HG03025 (cell line): ENCODE data around the gene LRRTM4.

Experiments used
- ATAC-seq: cut with Tn5 transposase; IDR thresholded peaks from one replicate; pipeline ENCODE4 v1.9.1; 2021; ENCODE audit warnings: mild to moderate bottlenecking, moderate library complexity; ENCODE audit not compliant: unreplicated experiment, low FRiP score

Gene LRRTM4

DNA sequence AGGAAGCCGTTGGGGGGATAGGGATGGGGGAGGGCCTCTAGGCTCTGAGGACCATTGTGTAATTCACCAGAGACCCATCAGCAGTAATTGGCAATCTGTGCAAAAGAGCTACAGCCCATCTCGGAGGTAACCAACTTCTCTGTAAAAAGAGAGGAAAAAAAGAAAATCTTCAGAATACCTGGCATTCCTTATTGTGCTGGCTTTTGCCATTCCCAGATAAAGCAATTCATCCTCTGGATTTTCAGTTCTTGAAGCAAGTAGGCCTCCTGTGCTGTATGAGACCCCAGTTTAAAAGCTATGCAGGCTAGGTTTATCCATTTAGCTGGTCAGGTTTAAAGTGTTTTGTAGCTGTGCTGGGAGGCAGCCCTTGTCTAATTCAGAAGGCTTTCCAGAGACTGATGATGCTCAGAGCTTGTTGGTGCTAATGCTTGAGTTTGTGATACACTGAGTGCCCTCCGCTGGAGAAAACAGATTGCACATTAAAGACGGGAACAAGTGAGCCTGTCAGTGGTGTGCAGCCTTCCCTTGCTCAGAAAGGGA, at the start of gene LRRTM4:
LRRTM4 (minus strand) TSS at position 446 of the 540 bp plus-strand sequence.
- ATAC-seq = no peak

DNA sequence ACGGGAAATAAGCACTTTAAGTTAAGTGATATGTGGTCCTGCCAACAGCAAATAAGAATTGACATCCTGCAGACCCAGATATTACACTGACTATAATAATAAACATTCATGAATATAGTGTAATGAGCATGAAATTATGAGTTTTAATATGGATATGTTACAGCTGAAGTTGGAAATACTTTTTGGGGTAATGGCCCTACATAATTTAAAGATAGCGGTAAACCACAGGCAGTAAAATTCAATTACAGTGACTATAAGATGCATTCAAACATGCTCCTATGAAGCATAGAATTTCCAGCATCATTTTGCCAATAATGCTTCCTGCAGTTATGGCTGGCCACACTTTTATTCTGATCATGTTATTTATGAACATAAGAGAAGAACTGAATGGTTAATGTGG, 49.4 kb upstream of the LRRTM4 start:
- ATAC-seq = no peak

DNA sequence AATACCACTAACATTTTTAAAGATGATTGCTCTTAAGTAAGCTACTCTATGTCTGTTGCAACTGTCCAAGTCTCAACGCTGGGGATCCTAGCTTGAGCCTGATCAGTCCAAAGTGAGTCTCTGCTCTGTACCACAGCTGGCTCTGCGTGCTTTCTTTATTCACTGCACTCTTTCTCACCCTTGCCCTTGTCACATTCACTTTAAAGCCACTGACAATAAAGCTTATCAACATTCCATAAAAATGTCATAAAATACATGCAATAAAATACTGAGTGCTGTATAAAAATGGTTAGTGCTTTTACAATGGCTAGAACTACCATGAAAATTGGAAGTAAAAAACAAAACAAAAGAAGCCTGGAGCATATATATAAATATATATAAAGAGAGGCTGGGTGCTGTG, 45.5 kb upstream of the LRRTM4 start:
- no peak for ATAC-seq

DNA sequence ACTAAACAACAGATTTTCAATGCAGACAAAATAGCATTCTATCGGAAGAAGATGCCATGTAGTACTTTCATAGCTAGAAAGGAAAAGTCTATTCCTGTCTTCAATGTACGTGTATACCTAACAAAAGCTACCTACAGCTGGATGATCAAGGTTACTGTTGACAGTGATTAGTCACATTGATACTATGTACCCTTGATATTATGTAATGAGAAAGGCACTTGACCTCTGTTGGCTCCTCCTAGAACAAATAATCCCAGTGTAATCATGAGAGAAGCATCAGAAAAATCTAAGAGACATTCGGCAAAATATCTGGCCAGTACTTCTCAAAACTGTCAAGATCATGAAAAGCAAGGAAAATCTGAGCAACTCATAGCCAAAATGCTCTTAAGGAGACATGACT, 44.4 kb upstream of the LRRTM4 start:
- no peak for ATAC-seq

DNA sequence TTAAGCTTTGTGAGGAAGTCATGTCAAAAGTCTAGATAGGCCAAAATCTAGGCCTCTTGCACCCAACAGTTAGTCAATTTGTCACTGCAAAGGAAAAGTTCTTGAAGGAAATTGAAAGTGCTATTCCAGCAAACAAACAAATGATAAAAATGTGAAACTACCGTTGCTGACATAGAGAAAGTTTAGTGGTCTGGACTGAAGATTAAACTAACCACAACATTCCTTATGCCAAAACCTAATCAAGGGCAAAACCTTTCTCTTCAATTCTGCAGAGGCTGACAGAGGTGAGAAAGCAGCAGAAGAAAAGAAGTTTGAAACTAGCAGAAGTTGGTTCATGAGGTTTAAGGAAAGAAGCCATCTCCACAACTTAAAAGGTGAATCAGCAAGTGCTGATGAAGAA, 44.0 kb upstream of the LRRTM4 start:
- ATAC-seq = no peak

DNA sequence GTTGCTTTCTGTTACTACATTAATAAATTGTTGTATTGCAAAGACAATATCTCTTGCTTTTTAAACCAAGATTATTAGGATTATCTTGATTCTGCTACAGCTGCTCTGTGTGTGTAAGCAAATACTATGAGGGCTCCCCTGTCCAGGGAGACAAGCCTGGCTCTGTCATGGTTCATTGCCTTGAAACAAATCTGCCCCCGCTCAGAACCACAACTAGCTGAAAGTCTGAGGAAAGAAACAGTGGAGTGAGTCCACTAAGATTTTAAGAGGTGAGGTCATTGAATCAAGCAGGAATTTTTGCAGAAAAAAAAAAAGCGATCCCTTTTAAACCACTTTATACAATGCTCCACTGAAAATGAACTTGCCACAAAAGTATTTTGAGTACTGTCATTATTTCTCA, 30.8 kb upstream of the LRRTM4 start:
- ATAC-seq = no peak

DNA sequence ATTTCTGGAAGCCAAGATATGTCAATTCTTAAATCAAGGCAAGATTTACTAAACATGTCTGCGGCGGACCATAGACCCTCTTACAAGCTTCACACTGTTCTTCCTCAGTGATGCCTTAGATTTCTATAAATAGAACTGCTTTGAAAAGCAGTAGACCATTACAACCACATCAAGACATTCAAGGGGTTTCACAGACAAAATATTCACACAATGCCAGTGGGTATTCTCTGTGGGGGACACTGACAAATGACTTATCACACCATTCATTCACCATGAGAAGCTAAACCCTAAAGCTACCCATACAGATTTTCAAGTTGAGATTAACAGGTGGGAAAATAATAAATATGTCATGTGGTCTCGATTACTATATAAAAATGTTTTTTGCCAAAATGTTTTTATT, 15.9 kb upstream of the LRRTM4 start:
- no peak for ATAC-seq

DNA sequence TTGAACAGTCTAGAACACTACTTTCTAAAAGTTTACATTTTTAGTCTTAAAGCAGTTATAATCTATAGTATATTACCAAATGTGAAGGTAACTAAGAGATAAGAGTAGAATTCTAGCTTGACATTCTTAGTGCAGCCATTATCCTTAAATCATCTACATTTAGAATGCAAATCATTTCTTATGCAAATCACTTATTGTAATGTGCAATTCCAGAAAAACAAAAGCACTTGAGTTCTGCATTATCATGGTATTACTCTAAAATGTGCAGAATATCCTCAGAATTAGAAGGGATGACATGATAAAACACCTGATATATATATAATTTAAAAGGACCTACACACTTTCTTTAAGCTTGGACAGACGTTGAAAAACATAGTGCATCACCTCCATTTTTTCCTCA, 712 bp upstream of the LRRTM4 start:
- ATAC-seq = no peak

DNA sequence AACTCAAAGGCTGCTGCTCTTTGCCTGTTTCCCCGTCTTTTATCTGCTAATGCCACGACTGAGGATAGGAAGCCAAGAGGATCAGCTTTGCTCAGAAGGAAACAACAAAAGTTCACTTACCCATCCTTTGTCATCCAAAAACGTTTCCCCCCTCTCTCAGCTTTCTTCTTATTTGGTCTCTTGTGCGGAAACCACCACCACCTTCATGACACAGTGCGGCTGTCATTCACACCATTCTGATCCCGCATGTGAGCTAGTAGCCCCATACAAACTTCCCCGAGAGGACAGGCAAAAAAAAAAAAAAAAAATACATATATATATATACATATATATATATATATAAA, 656 bp downstream of the LRRTM4 start:
- no peak for ATAC-seq

DNA sequence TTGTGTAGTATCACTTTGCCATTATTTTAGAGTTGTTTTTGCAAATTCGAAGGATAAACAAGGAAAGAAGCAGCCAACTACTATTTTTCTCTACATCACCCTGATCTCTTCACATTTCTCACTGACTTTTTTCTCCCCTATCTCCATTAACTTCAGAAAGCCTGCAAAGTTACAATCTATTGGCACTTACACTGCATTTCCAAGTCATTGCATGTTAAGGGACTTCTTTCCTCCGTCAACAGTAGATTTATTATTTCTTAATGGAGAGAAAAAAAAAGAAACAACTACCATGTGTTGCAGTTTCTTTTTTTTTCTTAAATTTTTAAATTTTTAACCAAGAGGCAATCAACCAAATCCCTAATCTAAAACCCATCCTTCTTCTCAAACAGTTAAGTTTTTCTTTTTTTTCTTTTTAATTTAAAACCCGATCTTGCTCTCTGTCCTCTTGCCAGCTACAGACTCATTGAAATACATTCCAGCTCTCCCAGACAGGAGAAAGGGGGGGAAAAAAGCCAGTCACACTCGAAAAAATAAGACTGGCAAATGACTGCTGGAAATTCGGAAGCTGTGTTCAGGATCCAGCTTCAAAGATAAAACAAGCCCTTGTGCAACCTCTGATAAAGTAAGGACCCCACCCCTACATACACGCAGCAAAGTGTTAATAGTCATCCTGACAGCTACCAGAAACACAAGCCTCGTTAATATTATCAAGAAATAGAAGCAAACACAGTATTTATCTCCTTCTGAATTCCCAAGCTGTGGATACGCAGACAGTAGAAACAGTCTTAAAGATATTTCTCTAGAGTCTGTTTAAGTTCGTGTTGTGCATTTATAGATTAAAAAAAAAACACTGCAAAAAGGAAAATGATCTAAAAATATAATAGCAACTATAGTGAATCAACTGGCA, 1.3 kb downstream of the LRRTM4 start:
- ATAC-seq = no peak

DNA sequence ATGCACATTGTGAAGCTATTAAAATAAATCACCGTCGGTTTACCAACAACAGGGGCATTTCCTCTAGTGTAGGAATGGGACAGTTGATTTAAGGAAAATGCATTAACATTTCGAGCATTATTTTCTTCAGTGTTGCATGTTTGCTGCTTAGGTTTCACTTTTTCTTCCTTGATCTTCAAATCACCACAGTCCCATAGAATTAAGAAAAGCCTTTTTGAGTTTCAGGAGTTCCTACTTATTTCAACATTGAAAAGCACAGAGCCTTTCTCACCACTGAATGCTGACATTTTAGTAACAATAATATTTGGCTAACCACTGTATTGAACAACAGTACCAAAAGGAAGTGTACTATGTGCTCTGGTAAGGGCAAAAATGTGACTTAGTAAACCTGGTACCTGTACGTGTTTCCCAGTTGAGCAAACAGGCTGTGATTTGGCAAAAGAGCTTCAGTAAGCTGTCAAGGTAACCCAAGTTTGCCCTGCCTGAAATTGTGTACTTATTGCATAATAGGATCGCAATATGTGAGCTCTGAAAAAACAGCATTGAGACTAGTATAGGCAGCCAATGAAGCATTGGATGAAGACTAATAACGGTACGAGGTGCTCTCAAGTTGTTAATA, 2.2 kb downstream of the LRRTM4 start:
- no peak for ATAC-seq

DNA sequence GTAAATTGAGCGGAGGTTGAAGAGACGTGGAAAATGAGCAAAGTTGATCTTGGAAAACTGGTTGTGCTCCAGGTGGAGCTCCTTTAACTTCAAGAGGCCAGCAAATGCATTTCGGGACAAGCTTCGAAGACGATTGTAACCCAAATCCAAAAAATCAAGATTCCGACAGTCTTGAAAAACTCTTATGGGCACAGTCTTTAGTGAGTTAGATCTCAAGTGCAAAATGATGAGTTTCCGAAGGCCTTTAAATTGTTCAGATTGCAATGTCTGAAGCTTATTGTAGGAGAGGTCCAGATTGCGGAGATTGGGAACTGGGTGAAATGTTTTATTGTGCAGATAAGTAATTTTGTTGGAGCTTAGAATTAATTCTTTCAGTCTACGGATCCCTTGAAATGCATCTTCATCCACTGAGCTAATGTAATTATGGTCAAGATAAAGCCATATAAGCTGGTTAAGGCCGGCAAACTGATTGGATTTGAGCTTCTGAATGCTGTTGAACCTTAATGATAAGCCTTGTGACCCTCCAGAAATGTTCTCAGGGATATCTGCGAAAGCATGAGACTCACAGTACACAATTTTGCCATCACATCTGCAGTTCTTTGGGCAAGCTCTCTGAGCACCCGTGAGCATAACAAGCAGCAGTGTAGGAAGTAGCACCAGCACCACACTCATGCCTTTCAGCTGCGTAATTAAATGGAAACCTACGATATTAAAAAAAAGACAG, 2.9 kb downstream of the LRRTM4 start:
- no peak for ATAC-seq

DNA sequence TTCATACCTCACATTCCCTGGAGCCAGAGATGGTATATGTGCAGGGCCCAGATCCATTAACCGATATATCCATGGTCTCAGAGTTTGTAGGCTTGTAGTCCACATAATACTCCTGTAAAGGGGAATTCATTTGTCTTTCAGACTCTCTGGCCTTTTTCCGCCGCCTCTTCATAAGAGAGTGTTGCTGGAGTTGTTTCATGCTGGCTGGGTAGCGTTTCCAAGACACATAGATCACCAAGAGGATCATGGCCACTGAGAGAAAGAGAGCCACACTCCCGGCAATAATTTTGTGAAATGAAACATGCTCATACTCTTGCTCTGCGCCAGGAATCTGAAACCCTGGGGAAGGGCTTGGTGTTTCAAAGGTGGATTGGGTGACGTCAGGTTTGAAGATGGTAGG, 3.9 kb downstream of the LRRTM4 start:
- ATAC-seq = no peak

DNA sequence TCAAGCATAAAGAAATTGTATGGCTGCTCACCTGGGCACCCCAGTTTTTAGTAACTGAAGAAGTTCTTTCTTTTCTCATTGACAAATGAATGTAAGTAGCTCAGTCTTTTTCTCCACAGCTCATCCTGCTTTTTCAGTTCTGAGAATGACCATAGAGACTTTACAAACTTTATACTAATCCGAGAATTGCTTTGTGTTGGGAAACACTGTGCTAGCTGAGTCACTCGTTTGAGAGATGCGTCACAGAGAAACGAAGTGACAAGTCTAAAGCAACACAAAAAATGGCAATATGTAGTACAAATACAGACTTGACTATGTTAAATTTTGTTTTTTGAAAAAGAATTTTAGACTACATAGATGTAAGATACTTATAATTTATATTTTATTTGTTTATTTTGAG, 9.0 kb downstream of the LRRTM4 start:
- no peak for ATAC-seq

DNA sequence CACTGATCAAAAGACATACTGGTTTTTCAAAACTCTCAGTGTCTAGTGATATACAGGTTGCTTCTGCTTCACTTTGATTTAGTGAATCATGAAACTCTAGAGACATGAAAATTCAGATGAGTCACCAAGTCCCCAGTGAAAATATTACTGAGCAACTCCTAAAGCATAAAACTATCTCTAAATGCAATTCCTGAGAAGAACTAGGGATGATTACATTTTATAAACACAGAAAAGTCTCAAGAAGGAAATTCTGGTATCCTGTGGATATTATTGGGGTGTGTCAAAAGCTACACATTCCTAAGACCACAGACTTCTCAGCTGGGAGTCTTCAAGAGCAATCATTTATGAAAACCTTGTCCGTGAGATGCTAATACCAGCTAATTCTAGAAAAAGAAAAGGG, 9.7 kb downstream of the LRRTM4 start:
- no peak for ATAC-seq

DNA sequence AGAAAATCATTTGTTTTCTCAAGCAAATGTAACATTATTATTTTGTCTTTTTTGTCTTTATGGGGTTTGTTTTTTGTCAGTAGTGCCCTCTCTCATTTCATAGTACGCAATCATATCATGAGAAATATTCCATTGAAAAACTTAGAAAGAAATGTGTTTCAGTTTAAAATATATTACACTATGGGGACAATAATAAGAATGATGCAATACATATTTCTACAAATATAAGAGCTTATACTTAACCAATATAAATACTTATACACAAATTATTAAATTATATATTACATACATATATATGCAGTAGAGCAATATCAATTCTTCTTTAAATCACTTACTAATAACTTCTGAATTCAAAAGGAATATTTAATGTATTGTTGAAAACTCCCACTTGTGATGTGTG, 13.7 kb downstream of the LRRTM4 start:
- ATAC-seq = no peak

DNA sequence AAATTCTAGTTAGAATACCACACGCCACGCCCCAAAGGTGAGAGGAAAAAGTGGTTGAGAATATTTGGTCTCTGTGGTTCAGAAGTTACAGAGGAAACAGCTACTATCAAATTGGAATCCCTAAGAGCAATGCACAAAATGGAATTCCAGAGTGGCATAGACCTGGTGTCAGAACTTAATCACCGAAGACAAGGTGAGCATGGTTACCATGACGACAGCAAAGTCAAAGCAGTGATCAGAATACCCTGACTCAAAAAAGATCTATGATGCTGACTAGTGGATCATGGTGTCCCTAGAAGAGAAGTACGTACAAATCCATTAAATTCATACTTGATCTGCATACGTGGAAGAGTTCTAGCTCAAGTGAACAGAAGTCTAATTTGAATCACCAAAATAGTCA, 14.5 kb downstream of the LRRTM4 start:
- no peak for ATAC-seq

DNA sequence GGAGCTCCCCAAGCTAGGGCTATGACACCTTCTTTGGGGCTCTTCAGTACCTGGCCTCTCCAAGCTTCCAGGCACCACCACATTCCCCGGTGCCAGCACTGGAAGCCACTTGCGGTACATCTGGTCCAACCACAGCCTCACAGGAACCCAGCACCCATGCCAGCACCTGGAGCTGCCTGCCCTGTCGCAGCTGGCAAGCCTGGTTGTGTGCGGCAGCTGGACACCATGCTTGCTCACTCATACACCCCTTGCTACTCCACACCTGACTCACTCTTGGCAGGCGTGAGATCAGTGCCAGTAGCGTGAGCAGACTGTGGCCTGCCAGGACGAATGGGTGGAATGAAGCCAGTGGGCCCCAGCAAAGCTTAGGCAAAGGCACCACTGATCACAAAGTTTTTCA, 34.0 kb downstream of the LRRTM4 start:
- no peak for ATAC-seq

DNA sequence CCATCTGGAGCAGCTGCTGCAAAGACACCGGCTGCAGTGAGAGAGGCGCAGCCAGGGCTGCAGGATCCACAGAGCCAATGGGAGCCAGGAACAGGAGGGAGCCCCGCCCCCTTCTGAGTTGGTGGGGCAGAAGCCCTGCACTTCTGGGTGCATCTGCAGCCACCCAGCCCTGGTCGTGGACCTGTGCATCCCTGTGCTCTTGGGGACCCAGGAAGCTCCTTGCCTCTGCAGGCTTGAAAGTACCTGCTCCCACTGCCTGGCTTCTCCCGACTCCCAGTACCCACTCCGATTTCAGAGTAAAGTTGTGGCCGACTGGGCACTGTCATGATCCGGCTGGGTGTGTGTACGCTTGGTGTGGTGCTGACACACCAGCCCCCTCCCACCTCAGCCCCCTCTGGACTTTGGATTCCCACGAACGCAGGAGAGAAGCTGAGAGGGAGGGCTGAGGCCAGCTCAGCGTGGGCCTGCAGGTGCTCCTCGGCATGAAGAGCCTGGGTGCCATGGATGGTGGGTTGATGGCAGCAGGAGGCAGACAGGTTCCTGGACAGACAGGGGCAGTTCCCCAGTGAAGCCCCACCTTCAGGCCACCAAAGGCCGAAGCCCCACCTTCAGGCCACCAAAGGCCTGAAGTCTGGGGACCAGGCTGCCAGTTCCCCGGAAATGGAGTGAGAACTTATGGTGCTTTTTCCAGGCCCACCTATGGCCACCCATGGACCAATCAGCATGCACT, 34.9 kb downstream of the LRRTM4 start:
- ATAC-seq = no peak

DNA sequence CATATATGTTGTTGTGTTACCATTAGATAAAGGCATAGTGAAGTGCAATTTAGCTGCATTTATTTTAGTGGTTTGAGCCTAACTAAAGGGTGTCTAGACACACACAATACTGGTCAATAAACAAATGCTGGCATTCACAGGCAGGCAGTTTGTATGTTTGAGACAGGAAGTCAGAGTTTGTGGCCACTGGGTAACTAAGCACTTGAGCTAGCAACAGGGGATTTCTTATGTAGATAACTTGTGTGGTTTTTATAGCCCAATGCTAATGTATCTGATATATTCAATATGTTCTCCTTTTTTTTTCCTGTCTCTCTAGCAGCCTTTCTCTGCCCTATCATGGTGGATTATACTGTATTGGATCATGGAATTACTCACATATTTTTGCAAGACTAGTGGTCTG, 38.1 kb downstream of the LRRTM4 start:
- ATAC-seq = no peak

DNA sequence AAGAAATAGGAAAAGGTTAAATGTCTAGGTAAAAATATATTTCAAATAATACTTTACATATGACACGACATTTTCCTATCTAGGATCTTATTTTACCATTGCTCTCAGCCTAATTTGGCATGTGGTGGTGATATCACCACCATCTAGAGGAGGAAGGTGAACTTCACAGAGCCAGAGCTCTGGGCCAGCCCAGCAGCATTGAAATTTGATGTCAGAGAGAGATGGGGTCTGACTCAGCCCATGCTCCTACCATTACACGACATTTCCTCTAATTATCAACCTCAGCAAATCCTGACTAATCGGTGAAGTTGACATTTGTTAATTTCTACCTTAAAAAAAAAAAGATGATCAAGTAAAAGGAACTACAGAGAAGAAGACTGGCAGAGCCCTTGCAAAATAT, 42.3 kb downstream of the LRRTM4 start:
- ATAC-seq = no peak
